ENCODE data around the gene DHX36. TPM values are rescaled to one million over a fixed set of nuclear protein-coding genes. Genes with fewer than 3 reads are reported as not detected.
A peak's percentile ranks its signal among the peaks of the same experiment; 100 is the strongest.

DHX36 gene
- total RNA-seq, 1 donor from 2014 or later: 114 TPM

- no peak for DNase-seq (ENCODE audit: low spot score in 2 of 2)
Measured at GRCh38 chr3:154301561-154301960, 22.7 kb downstream of the DHX36 start.

GRCh38 chr3:154294016-154294415 is 30.3 kb downstream of the DHX36 start:
- FAIRE-seq (no peak), DNase-seq (ENCODE audit: low spot score in 2 of 2) (no peak)

More at GRCh38 chr3:154301561-154301960, 22.7 kb downstream of the DHX36 start:
- no peak for FAIRE-seq

GRCh38 chr3:154290187-154290586 is 34.1 kb downstream of the DHX36 start:
- no peak for FAIRE-seq
- no peak for DNase-seq (ENCODE audit: low spot score in 2 of 2)

GRCh38 chr3:154285221-154285620 is 39.1 kb downstream of the DHX36 start:
- FAIRE-seq (peak; percentile 8), DNase-seq (ENCODE audit: low spot score in 2 of 2) (no peak)

GRCh38 chr3:154280161-154280560 is 44.1 kb downstream of the DHX36 start:
- no peak for FAIRE-seq
- no peak for DNase-seq (ENCODE audit: low spot score in 2 of 2)

GRCh38 chr3:154275965-154276364 is 48.3 kb downstream of the DHX36 start:
- FAIRE-seq (no peak), DNase-seq (ENCODE audit: low spot score in 2 of 2) (no peak)

- FAIRE-seq (no peak), DNase-seq (ENCODE audit: low spot score in 2 of 2) (no peak)
Measured at GRCh38 chr3:154275292-154275691, 49.0 kb downstream of the DHX36 start.

- FAIRE-seq: no peak
- DNase-seq (ENCODE audit: low spot score in 2 of 2): no peak
Measured at GRCh38 chr3:154274348-154274747, 49.9 kb downstream of the DHX36 start.

GRCh38 chr3:154273381-154273780 is 50.9 kb downstream of the DHX36 start:
- no peak for FAIRE-seq
- no peak for DNase-seq (ENCODE audit: low spot score in 2 of 2)

- no peak for FAIRE-seq
- no peak for DNase-seq (ENCODE audit: low spot score in 2 of 2)
Measured at GRCh38 chr3:154254527-154254926, 69.8 kb downstream of the DHX36 start.

GRCh38 chr3:154252759-154253638 is 71.3 kb downstream of the DHX36 start:
- FAIRE-seq (no peak), DNase-seq (ENCODE audit: low spot score in 2 of 2) (peak; percentile 16 to 59)

GRCh38 chr3:154251610-154252009 is 72.7 kb downstream of the DHX36 start:
- DNase-seq (ENCODE audit: low spot score in 2 of 2) (no peak), FAIRE-seq (no peak)

GRCh38 chr3:154250291-154250690 is 74.0 kb downstream of the DHX36 start:
- no peak for DNase-seq (ENCODE audit: low spot score in 2 of 2)
- no peak for FAIRE-seq

GRCh38 chr3:154247806-154248415 is 76.4 kb downstream of the DHX36 start:
- DNase-seq (ENCODE audit: low spot score in 2 of 2): no peak
- no peak for FAIRE-seq

- FAIRE-seq (peak; percentile 10), DNase-seq (ENCODE audit: low spot score in 2 of 2) (no peak)
Measured at GRCh38 chr3:154244644-154245043, 79.6 kb downstream of the DHX36 start.

GRCh38 chr3:154243353-154243752 is 80.9 kb downstream of the DHX36 start:
- no peak for FAIRE-seq
- no peak for DNase-seq (ENCODE audit: low spot score in 2 of 2)

GRCh38 chr3:154242766-154243165 is 81.5 kb downstream of the DHX36 start:
- DNase-seq (ENCODE audit: low spot score in 2 of 2): no peak

GRCh38 chr3:154241496-154241895 is 82.8 kb downstream of the DHX36 start:
- DNase-seq (ENCODE audit: low spot score in 2 of 2) (no peak), FAIRE-seq (no peak)

More at GRCh38 chr3:154242766-154243165, 81.5 kb downstream of the DHX36 start:
- FAIRE-seq: no peak

GRCh38 chr3:154240235-154240634 is 84.1 kb downstream of the DHX36 start:
- DNase-seq (ENCODE audit: low spot score in 2 of 2): no peak
- FAIRE-seq: no peak

- DNase-seq (ENCODE audit: low spot score in 2 of 2) (no peak), FAIRE-seq (no peak)
Measured at GRCh38 chr3:154236331-154236730, 88.0 kb downstream of the DHX36 start.

GRCh38 chr3:154235330-154235729 is 89.0 kb downstream of the DHX36 start:
- no peak for FAIRE-seq
- no peak for DNase-seq (ENCODE audit: low spot score in 2 of 2)

- FAIRE-seq (no peak), DNase-seq (ENCODE audit: low spot score in 2 of 2) (no peak)
Measured at GRCh38 chr3:154229217-154229590, 95.1 kb downstream of the DHX36 start.
